ENCODE results near the gene KCNQ1.

Gene KCNQ1

GRCh38 chr11:2708757-2709281 is 264.0 kb downstream of the KCNQ1 start:
- no peak for DNase-seq

DNA sequence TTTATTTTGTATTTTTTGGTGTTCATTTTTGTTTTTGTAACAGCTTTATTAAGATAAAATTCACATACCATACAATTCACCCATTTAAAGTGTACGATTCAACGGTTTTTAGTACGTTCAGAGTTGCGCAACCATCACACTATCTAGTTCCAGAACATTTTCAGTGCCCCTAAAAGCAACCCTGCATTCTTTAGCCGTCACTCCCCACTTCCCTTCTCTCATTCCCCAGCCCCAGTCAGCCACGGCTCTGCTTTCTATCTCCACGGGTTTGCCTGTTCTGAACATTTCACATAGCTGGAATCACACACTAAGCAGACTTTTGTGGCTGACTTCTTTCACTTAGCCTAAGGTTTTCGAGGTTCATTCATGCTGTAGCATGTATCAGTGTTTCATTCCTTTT is 264.6 kb downstream of the KCNQ1 start:
- no peak for DNase-seq

- no peak for DNase-seq
These were observed 266.4 kb downstream of the KCNQ1 start for GRCh38 chr11:2711161-2711560.

DNA sequence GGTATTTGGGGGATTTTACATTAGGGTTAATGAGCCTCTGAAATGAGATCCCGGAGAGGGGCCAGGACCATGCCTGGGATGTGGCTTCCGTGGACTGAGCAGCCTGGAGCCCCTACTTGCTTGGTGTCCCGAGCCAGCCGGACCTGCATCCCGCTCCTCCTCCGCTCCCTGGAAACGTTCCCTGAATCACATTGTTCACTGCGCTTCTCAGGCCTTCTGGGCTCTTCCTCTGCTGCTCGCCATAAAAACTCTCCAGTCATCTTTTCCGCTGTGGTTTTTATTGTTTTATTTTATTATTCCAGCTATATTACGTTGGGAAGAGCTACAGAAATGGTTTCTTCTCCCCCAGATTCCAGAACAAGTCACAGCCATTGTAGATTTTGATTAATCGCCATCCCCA is 268.3 kb downstream of the KCNQ1 start:
- no peak for DNase-seq

DNA sequence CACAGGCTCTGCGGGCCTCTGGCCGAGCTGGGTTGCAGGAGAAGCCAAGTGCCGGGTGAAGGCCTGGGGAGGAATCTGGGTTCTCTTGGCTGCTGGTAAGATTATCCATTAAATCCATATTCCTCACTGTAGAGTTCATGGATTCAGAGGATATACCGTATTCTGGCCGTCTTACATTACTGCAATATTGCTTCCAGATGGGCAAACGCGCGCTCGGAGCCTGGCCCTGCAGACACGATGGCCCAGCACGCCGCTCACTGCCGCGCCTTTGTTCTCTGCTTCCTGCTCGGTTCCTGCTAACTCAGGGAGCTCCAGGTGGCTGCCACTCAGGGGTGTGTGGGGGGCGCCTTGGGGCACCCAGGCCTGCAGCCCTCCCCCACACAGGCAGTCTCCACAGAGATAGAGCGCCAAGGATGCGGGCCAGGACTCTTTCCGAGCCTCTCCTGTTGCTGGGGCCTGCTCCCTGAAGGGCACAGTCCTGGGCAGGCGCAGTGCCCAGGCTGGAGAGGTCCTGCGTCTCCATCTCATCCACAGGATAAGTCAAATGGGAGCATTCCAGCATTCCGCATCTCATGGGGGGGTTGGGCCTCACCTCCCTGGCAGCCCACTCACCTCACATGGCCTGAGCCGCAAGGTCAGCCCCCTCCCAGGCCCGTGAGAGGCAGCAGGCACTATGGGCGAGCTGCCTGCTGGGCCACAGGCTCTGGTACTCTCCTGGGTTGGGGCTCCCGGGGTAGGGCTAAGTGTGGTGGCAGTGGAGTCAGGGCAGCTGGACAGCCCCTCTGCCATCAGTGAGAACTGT is 269.1 kb downstream of the KCNQ1 start:
- DNase-seq, result no peak

DNA sequence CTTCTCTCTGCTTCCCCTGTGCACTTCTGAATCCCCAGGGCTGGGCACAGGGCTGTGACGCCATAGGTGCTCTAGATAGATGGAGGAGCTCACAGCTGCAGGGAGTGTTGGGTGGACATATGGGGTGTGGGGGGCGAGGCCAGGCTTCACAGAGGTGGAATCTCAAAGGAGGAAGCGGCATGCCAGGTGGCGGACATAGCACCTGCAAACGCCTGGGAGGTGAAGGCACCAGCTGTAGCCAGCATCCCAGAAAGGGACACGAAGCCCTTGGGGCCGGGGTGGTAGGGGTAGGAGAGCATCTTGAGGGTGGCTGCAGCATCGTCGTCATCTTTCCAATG is 269.6 kb downstream of the KCNQ1 start:
- no peak for DNase-seq

- no peak for DNase-seq
These were observed 270.1 kb downstream of the KCNQ1 start for GRCh38 chr11:2714871-2715270.

- no peak for DNase-seq
These were observed 271.0 kb downstream of the KCNQ1 start for GRCh38 chr11:2715716-2716350.

- DNase-seq, result no peak
These were observed 271.7 kb downstream of the KCNQ1 start for GRCh38 chr11:2716376-2717095.

- no peak for DNase-seq
These were observed 272.9 kb downstream of the KCNQ1 start for GRCh38 chr11:2717561-2718325.

- DNase-seq, result no peak
These were observed 274.1 kb downstream of the KCNQ1 start for GRCh38 chr11:2718817-2719438.

- DNase-seq, result no peak
These were observed 275.2 kb downstream of the KCNQ1 start for GRCh38 chr11:2719831-2720590.

GRCh38 chr11:2721210-2721916 is 276.6 kb downstream of the KCNQ1 start:
- no peak for DNase-seq

DNA sequence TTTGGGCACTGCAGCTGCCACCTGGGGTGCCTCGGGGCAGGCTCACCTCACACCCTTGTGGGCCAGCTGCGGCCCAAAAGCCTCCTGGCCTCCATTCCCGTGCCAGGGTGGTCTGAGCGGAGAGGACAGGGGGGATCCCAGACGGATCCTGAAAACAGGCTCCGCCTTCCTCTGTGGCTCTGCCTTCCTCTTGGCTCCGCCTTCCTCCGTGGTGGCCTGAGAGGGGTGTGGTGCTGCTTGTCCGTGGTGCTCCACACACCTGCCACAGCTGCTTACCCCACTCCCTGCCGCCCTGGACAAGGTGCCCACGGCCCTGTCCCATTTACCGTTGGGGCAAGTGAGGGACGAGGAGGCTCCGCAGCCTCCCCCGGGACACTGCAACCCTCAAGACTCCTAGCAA is 278.1 kb downstream of the KCNQ1 start:
- no peak for DNase-seq

DNA sequence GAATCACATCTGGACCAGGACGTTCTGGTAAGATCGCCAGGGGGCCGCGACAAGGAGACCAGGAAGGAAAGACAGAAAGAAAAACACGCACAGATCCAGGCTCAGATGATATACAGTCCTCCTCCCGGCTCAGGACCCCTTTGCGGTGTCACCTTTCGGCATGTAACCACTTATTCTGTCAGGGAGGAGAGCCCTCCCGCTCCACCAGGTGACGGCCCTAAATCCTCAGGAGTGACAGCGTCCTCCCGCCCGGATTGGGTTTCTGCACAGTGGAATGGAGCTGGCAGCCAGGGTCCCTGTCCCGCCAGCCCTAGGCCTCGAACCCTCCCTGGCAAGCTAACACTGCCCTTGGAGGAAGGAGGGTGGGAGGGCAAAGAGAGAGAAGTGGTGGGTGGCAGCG is 279.3 kb downstream of the KCNQ1 start:
- DNase-seq, result no peak

DNA sequence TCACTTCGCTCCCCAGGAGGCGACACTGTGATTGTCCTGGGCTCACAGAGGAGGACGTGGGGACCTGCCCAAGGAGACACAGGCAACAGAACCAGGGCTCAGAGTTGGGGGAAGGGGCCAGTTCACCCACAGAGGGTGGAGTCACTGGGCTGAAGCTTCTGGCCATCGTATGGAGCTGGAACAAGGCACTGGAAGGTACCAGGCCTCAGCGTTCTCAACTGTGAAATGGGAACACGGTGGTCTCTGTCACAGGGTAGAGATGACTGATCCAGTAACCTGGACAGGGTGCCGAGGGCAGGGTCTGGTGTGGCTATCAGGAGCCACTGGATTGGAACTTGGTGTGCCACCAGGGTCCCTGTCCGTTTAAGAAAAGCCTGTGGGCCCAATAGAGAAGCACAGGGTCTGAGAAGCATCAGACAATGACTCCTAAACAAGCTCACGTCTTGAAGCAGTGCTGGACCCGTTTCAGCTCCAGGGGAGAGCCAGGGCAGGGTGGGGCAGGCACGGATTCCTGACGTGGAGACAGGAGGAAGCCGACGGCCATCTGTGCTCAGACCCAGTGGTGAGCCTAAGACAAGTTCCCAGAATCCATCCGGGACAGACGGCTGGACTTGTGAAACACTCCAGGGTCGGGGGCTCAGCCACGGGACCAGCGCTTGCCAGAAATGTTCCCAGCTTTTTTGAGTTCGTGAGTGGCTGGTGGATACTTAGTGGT is 280.0 kb downstream of the KCNQ1 start:
- DNase-seq, result no peak

GRCh38 chr11:2725368-2726300 is 280.8 kb downstream of the KCNQ1 start:
- no peak for DNase-seq

GRCh38 chr11:2726964-2727363 is 282.2 kb downstream of the KCNQ1 start:
- no peak for DNase-seq

DNA sequence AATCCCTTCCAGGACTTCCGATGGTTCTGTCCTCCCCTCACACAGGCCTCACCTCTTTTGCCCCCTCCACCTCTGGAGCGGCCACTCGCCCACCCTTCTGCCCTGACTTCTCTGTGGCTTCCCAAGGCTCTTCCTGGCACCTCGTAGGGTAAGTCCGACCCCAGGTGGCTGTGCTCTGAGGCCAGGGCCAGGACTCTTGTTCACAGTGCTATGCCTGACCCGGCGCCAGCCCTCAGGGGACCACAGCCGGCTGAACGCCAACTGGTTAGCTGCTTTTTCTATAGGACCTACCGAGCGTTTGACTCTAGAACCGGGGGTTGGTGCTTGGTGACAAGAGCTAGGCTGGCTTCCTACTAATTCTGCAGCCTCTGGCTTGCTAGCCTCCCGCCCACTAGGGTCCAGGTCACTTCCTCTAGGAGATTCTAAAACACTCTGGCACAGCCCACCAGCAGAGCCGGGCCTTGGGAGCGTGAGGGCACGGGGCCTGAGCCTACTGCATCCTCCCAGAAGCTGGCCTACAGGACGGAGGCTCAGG is 283.4 kb downstream of the KCNQ1 start:
- no peak for DNase-seq
